SJSA1 (cell line): Measurements from ENCODE around the gene PNPLA2. TPM values are rescaled to one million over a fixed set of nuclear protein-coding genes. Genes with fewer than 3 reads are reported as not detected.

Source experiments
- DNase-seq, 2 experiments: peaks; one replicate each; pipeline ENCODE4 v3.0.0-alpha.2; 2015 to 2020; ENCODE audit warnings: low spot score in 2 of 2, low read depth in 1 of 2
- H3K27ac ChIP-seq: fragments of 250-450 bp; sonication (Bioruptor Pico); 2 replicates; pipeline ENCODE4 v1.5.1; 2020; ENCODE audit warnings: mild to moderate bottlenecking, moderate library complexity
- H3K27me3 ChIP-seq: fragments of 250-450 bp; sonication (Bioruptor Pico); replicated peaks from 2 replicates; pipeline ENCODE4 v1.5.1; 2020; ENCODE audit warnings: mild to moderate bottlenecking, moderate library complexity
- H3K36me3 ChIP-seq: fragments of 250-450 bp; sonication (Bioruptor Pico); 2 replicates; pipeline ENCODE4 v1.5.1; 2020; ENCODE audit warnings: mild to moderate bottlenecking
- H3K4me1 ChIP-seq: fragments of 250-450 bp; sonication (Bioruptor Pico); replicated peaks from 2 replicates; pipeline ENCODE4 v1.6.1; 2021; ENCODE audit warnings: mild to moderate bottlenecking
- H3K4me3 ChIP-seq: fragments of 250-450 bp; sonication (Bioruptor Pico); 2 replicates; pipeline ENCODE4 v1.5.1; 2020; ENCODE audit warnings: mild to moderate bottlenecking
- H3K9me3 ChIP-seq: fragments of 250-450 bp; sonication (Bioruptor Pico); replicated peaks from 2 replicates; pipeline ENCODE4 v1.5.1; 2020; ENCODE audit warnings: mild to moderate bottlenecking
- total RNA-seq: library from RNA; depleted of rRNA; stranded (reverse); fragments of >200 nt; shearing (Covaris generic); gene quantifications from 2 replicates; pipeline ENCODE4 v1.2.3, GENCODE V29; 2014

The PNPLA2 gene
- total RNA-seq, 1 experiment from 2014 or later, result 5.0 TPM

DNA sequence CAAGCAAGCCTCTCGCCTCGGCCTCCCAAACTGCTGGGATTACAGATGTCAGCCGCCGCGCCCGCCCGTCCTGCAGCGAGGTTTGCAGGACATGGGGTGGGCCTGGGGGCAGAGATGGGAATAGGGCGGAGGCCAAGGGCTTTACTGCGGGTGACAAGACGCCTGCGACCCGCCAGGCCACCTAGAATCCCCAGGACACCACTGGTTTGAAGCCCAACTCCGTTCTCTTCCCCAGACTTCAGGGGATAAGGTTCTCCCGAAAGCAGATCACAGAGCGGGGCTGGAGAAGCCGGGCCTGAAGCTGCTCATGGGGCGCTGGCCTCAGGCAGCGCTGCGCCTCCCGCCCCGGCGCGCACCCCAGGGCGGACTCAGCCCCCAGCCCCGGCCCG lies 23.3 kb downstream of the PNPLA2 start:
- peak overlapping the region; percentile 100 for H3K27ac ChIP-seq
- H3K4me1 ChIP-seq, result peaks cover 38% of the 10 kb centered on the region
- no peaks in the 10 kb centered on the region for H3K27me3 ChIP-seq
- no peaks in the 10 kb centered on the region for H3K9me3 ChIP-seq
- H3K36me3 ChIP-seq, result peaks cover 53% of the 10 kb centered on the region
- peak overlapping the region; percentile 95 for H3K4me3 ChIP-seq
- DNase-seq, result peak in 1 of 2 experiments; percentile 25

DNA sequence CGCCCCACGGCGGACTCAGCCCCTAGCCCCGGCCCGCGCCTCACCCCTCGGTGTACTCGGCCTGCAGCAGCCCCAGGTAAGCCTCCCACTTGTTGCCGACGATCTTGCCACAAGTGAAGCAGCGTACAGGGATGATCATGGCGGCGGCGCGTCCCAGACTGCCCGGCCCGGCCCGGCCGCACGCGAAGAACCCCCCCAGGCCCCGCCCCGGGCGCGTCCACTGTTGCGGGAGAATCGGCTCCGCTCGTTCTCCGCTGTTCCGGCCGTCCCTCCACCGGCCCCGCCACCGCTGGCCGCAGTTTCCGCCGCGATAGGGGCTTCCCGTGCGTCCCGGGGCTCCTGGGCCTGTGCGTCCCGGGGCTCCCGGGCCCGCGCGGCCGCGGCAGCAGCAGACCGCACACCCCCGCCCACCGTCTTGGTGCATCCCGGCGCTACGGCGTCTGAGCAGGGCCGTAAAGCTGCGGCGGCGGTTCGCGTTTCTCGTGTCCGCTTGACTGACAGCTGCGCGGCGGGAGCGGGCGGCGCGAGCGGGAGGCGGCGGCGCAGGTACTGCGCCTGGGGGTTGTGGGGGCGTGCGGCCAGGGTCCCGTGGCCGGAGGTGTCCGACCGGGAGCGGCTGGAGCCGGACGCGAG lies 23.8 kb downstream of the PNPLA2 start, which contains the start of the genes POLR2L and TSPAN4:
POLR2L (minus strand) TSS at position 160 of the 633 bp plus-strand sequence; CDS start at position 139, 21 bp downstream.
TSPAN4 (plus strand) TSS at position 483 of the 633 bp plus-strand sequence. CDS start 7,453 bp downstream, outside the sequence.
- Histone ChIP-seq H3K9me3 (no peaks in the 10 kb centered on the region), H3K36me3 (peaks cover 48% of the 10 kb centered on the region), H3K4me3 (peak within 1 kb of the TSS; percentile 95), H3K27ac (peak within 1 kb of the TSS; percentile 100), H3K4me1 (peaks cover 38% of the 10 kb centered on the region), H3K27me3 (no peaks in the 10 kb centered on the region)
- DNase-seq, result peak; percentile 80 to 82

GRCh38 chr11:843086-843734 lies 24.5 kb downstream of the PNPLA2 start:
- H3K27ac ChIP-seq, result peak overlapping the region; percentile 100
- H3K36me3 ChIP-seq, result peaks cover 42% of the 10 kb centered on the region
- peak in 1 of 2 experiments; percentile 25 for DNase-seq
- H3K27me3 ChIP-seq, result no peaks in the 10 kb centered on the region
- peaks cover 35% of the 10 kb centered on the region for H3K4me1 ChIP-seq
- H3K4me3 ChIP-seq, result peak overlapping the region; percentile 95
- no peaks in the 10 kb centered on the region for H3K9me3 ChIP-seq

- no peaks in the 10 kb centered on the region for H3K27me3 ChIP-seq
- H3K4me1 ChIP-seq, result peaks cover 35% of the 10 kb centered on the region
- H3K9me3 ChIP-seq, result no peaks in the 10 kb centered on the region
- peak; percentile 81 to 92 for DNase-seq
- peak overlapping the region; percentile 95 for H3K4me3 ChIP-seq
- H3K36me3 ChIP-seq, result peaks cover 37% of the 10 kb centered on the region
- H3K27ac ChIP-seq, result peak overlapping the region; percentile 100
These were observed 25.3 kb downstream of the PNPLA2 start for GRCh38 chr11:843818-844692.

DNA sequence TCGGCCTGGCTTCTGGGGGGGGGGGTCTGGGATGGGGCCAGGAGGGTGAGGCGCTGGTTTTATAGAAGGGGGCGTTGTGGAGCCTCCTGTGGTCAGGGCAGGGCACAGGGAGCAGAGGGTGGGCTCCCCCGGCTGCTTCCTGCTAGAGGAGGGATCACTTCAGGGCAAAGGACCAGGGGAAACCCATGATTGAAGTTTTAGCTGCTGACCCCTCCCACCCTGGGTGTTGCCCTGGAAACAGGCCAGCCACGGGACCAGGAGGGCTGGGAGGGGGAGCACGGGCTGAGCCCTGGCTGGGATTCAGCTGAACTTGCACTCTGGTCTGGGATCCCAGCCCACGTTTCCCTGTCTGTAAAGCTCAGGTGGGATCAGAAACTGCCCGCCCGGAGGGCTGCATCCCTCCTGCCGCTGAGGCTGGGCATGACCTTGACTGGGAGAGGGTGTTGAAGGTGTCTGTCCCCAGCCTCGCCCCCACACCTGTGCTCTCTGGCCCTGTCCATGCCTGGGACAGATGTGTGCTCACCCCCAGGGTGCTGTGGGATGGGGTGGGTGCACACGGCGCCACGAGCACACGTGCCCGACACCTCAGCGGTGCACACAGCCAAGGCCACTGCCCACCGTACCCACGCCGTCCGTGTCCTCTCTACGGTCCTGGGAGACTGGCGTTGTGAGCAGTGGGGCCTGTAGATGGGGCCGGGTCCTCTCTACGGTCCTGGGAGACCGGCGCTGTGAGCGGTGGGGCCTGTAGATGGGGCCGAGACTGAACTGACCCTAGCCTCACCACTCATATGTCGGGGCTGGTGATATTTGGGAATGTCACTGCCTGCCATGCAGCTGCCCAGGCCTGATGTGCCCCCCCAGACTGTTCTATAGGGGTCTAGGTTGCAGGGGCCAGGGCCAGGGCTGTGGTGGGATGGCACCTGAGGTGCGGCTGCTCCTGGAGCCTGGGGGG lies 26.3 kb downstream of the PNPLA2 start:
- no peaks in the 10 kb centered on the region for H3K9me3 ChIP-seq
- peaks cover 35% of the 10 kb centered on the region for H3K4me1 ChIP-seq
- H3K27me3 ChIP-seq, result no peaks in the 10 kb centered on the region
- peak overlapping the region; percentile 95 for H3K4me3 ChIP-seq
- H3K27ac ChIP-seq, result peak overlapping the region; percentile 100
- peak; percentile 78 to 86 for DNase-seq
- H3K36me3 ChIP-seq, result peaks cover 27% of the 10 kb centered on the region

- peak; percentile 28 to 52 for DNase-seq
These were observed 27.3 kb downstream of the PNPLA2 start for GRCh38 chr11:845872-846495.

GRCh38 chr11:846496-847098 lies 27.9 kb downstream of the PNPLA2 start:
- peaks cover 27% of the 10 kb centered on the region for H3K4me1 ChIP-seq
- no peaks in the 10 kb centered on the region for H3K9me3 ChIP-seq
- DNase-seq, result no peak
- H3K27ac ChIP-seq, result no peak overlapping the region
- H3K27me3 ChIP-seq, result no peaks in the 10 kb centered on the region
- peaks cover 15% of the 10 kb centered on the region for H3K36me3 ChIP-seq
- no peak overlapping the region for H3K4me3 ChIP-seq

More at GRCh38 chr11:845872-846495, 27.3 kb downstream of the PNPLA2 start:
- H3K4me1 ChIP-seq, result peaks cover 31% of the 10 kb centered on the region
- no peak overlapping the region for H3K27ac ChIP-seq
- no peaks in the 10 kb centered on the region for H3K27me3 ChIP-seq
- peaks cover 21% of the 10 kb centered on the region for H3K36me3 ChIP-seq
- H3K4me3 ChIP-seq, result no peak overlapping the region
- H3K9me3 ChIP-seq, result no peaks in the 10 kb centered on the region

GRCh38 chr11:847876-848275 lies 29.2 kb downstream of the PNPLA2 start:
- H3K36me3 ChIP-seq, result peaks cover 6% of the 10 kb centered on the region; the same call in 1 of the 2 replicates
- no peaks in the 10 kb centered on the region for H3K9me3 ChIP-seq
- peaks cover 27% of the 10 kb centered on the region for H3K4me1 ChIP-seq
- no peak overlapping the region for H3K27ac ChIP-seq
- no peak overlapping the region for H3K4me3 ChIP-seq
- no peak for DNase-seq
- H3K27me3 ChIP-seq, result no peaks in the 10 kb centered on the region

DNA sequence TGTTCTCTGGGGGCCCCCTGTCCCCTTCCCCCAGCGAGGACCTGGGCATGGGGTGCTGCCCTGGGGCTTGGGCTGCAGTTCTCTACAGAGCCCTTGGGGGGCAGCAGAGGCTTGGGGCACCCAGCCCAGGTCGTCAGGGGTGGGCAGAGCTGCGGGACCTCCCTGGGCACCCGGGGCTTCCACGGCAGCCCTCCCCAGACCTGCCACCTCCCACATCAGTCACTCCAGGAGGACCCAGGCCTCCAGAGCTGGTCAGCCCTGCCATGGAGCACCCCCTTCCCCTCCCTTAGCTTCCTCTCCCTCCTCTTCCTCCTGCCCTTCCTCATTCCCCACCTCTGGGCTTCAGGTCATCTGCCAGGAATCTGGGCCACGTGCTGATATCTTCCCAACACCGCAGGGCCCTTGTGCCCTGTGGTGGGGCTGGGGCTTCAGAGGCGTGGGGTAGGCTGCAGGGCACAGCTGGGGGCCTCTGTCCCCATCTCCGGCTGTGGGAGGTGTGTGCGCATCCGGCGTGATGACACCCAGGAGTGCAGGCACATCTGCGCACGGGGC lies 29.7 kb downstream of the PNPLA2 start:
- DNase-seq, result no peak
- Histone ChIP-seq H3K9me3 (no peaks in the 10 kb centered on the region), H3K27me3 (no peaks in the 10 kb centered on the region), H3K27ac (no peak overlapping the region), H3K4me1 (peaks cover 27% of the 10 kb centered on the region), H3K36me3 (peaks cover 6% of the 10 kb centered on the region; the same call in 1 of the 2 replicates), H3K4me3 (no peak overlapping the region)

GRCh38 chr11:849104-849824 lies 30.6 kb downstream of the PNPLA2 start:
- Histone ChIP-seq H3K4me3 (no peak overlapping the region), H3K27ac (no peak overlapping the region), H3K9me3 (no peaks in the 10 kb centered on the region), H3K36me3 (peaks cover 6% of the 10 kb centered on the region; the same call in 1 of the 2 replicates), H3K27me3 (no peaks in the 10 kb centered on the region), H3K4me1 (peaks cover 22% of the 10 kb centered on the region)
- no peak for DNase-seq

- Histone ChIP-seq H3K27ac (no peak overlapping the region), H3K4me3 (no peak overlapping the region), H3K27me3 (no peaks in the 10 kb centered on the region), H3K36me3 (peaks cover 6% of the 10 kb centered on the region; the same call in 1 of the 2 replicates), H3K9me3 (no peaks in the 10 kb centered on the region), H3K4me1 (peaks cover 15% of the 10 kb centered on the region)
- no peak for DNase-seq
These were observed 31.4 kb downstream of the PNPLA2 start for GRCh38 chr11:849951-850774.
